DND-41 (cell line): ENCODE measurements around the gene PRDM5.

Experiments
- ATAC-seq: fragments of 200-7000 bp; cut with Tn5 transposase; 3 replicates; pipeline ENCODE4 v1.9.1; 2021; ENCODE audit warnings: low read depth; ENCODE audit not compliant: insufficient read depth
- DNase-seq: peaks from one replicate; pipeline ENCODE4 v3.0.0-alpha.2; 2020
- H2AFZ ChIP-seq: 2 replicates; pipeline ENCODE4 v1.6.0; 2012; ENCODE audit warnings: low read depth, low read length
- H3K27ac ChIP-seq: 2 replicates; pipeline ENCODE4 v1.5.1; 2012; ENCODE audit warnings: low read length, inconsistent platforms
- H3K27me3 ChIP-seq: fragments of 200-600 bp; sonication (generic); 2 replicates; pipeline ENCODE4 v1.6.0; 2012; ENCODE audit warnings: low read length, mild to moderate bottlenecking, inconsistent platforms; ENCODE audit not compliant: insufficient read depth, poor library complexity
- H3K36me3 ChIP-seq: 2 replicates; pipeline ENCODE4 v1.5.1; 2012; ENCODE audit warnings: low read length, inconsistent platforms; ENCODE audit not compliant: insufficient read depth
- H3K4me1 ChIP-seq: 2 replicates; pipeline ENCODE4 v1.5.1; 2012; ENCODE audit warnings: mild to moderate bottlenecking, low read length; ENCODE audit not compliant: insufficient read depth
- H3K4me2 ChIP-seq: 2 replicates; pipeline ENCODE4 v1.6.0; 2012; ENCODE audit warnings: mild to moderate bottlenecking, moderate library complexity, low read length, inconsistent platforms; ENCODE audit not compliant: insufficient read depth
- H3K4me3 ChIP-seq, 2 experiments: fragments of 200-600 bp in 1 of 2; shearing (Covaris generic) in 1 of 2; 2 replicates each; pipeline ENCODE4 v1.5.1; 2012 to 2016; ENCODE audit warnings: inconsistent platforms in 2 of 2, low read length in 2 of 2, mild to moderate bottlenecking in 2 of 2, low read depth in 1 of 2, moderate library complexity in 1 of 2
- H3K79me2 ChIP-seq: 2 replicates; pipeline ENCODE4 v1.6.0; 2012; ENCODE audit warnings: low read length, inconsistent platforms; ENCODE audit not compliant: insufficient read depth
- H3K9ac ChIP-seq: 2 replicates; pipeline ENCODE4 v1.6.0; 2012; ENCODE audit warnings: low read depth, mild to moderate bottlenecking, inconsistent platforms, low read length, moderate library complexity
- H3K9me3 ChIP-seq: 2 replicates; pipeline ENCODE4 v1.5.1; 2012; ENCODE audit warnings: low read length, moderate library complexity, mild to moderate bottlenecking, inconsistent platforms; ENCODE audit not compliant: insufficient read depth, severe bottlenecking
- H4K20me1 ChIP-seq: 2 replicates; pipeline ENCODE4 v1.6.0; 2012; ENCODE audit warnings: low read length; ENCODE audit not compliant: insufficient read depth
- CTCF ChIP-seq: IDR thresholded peaks from 2 replicates; pipeline ENCODE4 v1.5.1; 2012; ENCODE audit warnings: borderline replicate concordance, low read length, moderate library complexity, mild to moderate bottlenecking; ENCODE audit not compliant: poor library complexity, severe bottlenecking; ENCODE audit errors: extremely low read depth
- EZH2 ChIP-seq: IDR thresholded peaks from 3 replicates; pipeline ENCODE4 v1.6.1; 2012; ENCODE audit warnings: borderline replicate concordance, low read depth, mild to moderate bottlenecking, moderate library complexity, low read length, inconsistent platforms; ENCODE audit not compliant: severe bottlenecking

Gene PRDM5

GRCh38 chr4:120924931-120925330 is 2.4 kb upstream of the PRDM5 start:
- H3K27ac ChIP-seq, result no peak overlapping the region
- no peaks in the 10 kb centered on the region for H3K36me3 ChIP-seq
- H3K4me1 ChIP-seq, result no peaks in the 10 kb centered on the region
- no peaks in the 10 kb centered on the region for H3K79me2 ChIP-seq
- ATAC-seq, result no peak
- H3K27me3 ChIP-seq, result no peaks in the 10 kb centered on the region
- no peak for TF ChIP-seq EZH2
- TF ChIP-seq CTCF, result no peak
- H4K20me1 ChIP-seq, result no peaks in the 10 kb centered on the region
- H2AFZ ChIP-seq, result no peak overlapping the region
- no peak overlapping the region for H3K9ac ChIP-seq
- H3K9me3 ChIP-seq, result no peaks in the 10 kb centered on the region
- H3K4me3 ChIP-seq, result no peak overlapping the region
- H3K4me2 ChIP-seq, result no peak overlapping the region
- DNase-seq, result no peak

- Histone ChIP-seq H3K4me1 (no peaks in the 10 kb centered on the region), H3K79me2 (no peaks in the 10 kb centered on the region), H3K9me3 (no peaks in the 10 kb centered on the region), H3K27ac (no peak overlapping the region), H2AFZ (no peak overlapping the region), H3K36me3 (no peaks in the 10 kb centered on the region), H4K20me1 (no peaks in the 10 kb centered on the region), H3K4me3 (no peak overlapping the region), H3K4me2 (no peak overlapping the region), H3K9ac (no peak overlapping the region), H3K27me3 (no peaks in the 10 kb centered on the region)
- ATAC-seq (no peak), DNase-seq (no peak)
- no peak for TF ChIP-seq CTCF
- no peak for TF ChIP-seq EZH2
These were observed 639 bp upstream of the PRDM5 start for GRCh38 chr4:120923207-120923522.

GRCh38 chr4:120921456-120922380 is 808 bp downstream of the PRDM5 start:
- no peak overlapping the region for H3K4me3 ChIP-seq

More at GRCh38 chr4:120921456-120922380, 808 bp downstream of the PRDM5 start:
- Histone ChIP-seq H3K27me3 (peaks cover 4% of the 10 kb centered on the region), H2AFZ (no peak overlapping the region), H3K9me3 (no peaks in the 10 kb centered on the region), H3K79me2 (no peaks in the 10 kb centered on the region), H3K4me1 (no peaks in the 10 kb centered on the region), H3K36me3 (no peaks in the 10 kb centered on the region), H3K4me2 (no peak overlapping the region), H3K27ac (no peak overlapping the region), H3K9ac (no peak overlapping the region), H4K20me1 (no peaks in the 10 kb centered on the region)
- DNase-seq (no peak), ATAC-seq (no peak)
- TF ChIP-seq CTCF, result no peak
- no peak for TF ChIP-seq EZH2
